Kidney epithelial cell (primary cell): ENCODE results near the gene MEGF11. TPM values are rescaled to one million over a fixed set of nuclear protein-coding genes. Genes with fewer than 3 reads are reported as not detected.
A peak's percentile ranks its signal among the peaks of the same experiment; 100 is the strongest.

Experiments
- DNase-seq: peaks from one replicate; pipeline ENCODE4 v3.0.0-alpha.2; 2010; ENCODE audit warnings: low read depth
- H3K27me3 ChIP-seq: 2 replicates; pipeline ENCODE4 v1.6.0; 2011; ENCODE audit warnings: low read length; ENCODE audit not compliant: control insufficient read depth, insufficient read depth
- H3K36me3 ChIP-seq: 2 replicates; pipeline ENCODE4 v1.5.1; 2011; ENCODE audit warnings: low read length; ENCODE audit not compliant: control insufficient read depth, insufficient read depth
- H3K4me3 ChIP-seq: 2 replicates; pipeline ENCODE4 v1.5.1; 2011; ENCODE audit warnings: low read depth, mild to moderate bottlenecking, control low read depth, low read length
- total RNA-seq: library from RNA; depleted of rRNA; stranded (reverse); fragments of >200 nt; gene quantifications from 2 replicates; pipeline ENCODE4 v1.2.3, GENCODE V29; 2015
- TF ChIP-seq, protein P1 (sequence below): IDR thresholded peaks from 2 replicates; pipeline ENCODE4 v1.5.1; 2011; ENCODE audit warnings: mild to moderate bottlenecking, moderate library complexity, low read length, control low read depth, inconsistent platforms; ENCODE audit not compliant: insufficient read depth, poor library complexity, severe bottlenecking

The MEGF11 gene
- total RNA-seq, 1 donor from 2014 or later, result 0.63 TPM

GRCh38 chr15:65862682-65863081, 390.9 kb downstream of the MEGF11 start:
- Histone ChIP-seq H3K4me3 (no peak overlapping the region), H3K36me3 (no peaks in the 10 kb centered on the region), H3K27me3 (no peaks in the 10 kb centered on the region)
- no peak for DNase-seq
- TF ChIP-seq, protein P1, sequence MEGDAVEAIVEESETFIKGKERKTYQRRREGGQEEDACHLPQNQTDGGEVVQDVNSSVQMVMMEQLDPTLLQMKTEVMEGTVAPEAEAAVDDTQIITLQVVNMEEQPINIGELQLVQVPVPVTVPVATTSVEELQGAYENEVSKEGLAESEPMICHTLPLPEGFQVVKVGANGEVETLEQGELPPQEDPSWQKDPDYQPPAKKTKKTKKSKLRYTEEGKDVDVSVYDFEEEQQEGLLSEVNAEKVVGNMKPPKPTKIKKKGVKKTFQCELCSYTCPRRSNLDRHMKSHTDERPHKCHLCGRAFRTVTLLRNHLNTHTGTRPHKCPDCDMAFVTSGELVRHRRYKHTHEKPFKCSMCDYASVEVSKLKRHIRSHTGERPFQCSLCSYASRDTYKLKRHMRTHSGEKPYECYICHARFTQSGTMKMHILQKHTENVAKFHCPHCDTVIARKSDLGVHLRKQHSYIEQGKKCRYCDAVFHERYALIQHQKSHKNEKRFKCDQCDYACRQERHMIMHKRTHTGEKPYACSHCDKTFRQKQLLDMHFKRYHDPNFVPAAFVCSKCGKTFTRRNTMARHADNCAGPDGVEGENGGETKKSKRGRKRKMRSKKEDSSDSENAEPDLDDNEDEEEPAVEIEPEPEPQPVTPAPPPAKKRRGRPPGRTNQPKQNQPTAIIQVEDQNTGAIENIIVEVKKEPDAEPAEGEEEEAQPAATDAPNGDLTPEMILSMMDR, result peak; percentile 45

GRCh38 chr15:65857718-65858402, 395.7 kb downstream of the MEGF11 start:
- TF ChIP-seq, protein P1, result no peak
- Histone ChIP-seq H3K4me3 (no peak overlapping the region), H3K27me3 (no peaks in the 10 kb centered on the region), H3K36me3 (no peaks in the 10 kb centered on the region)
- DNase-seq, result no peak

DNA sequence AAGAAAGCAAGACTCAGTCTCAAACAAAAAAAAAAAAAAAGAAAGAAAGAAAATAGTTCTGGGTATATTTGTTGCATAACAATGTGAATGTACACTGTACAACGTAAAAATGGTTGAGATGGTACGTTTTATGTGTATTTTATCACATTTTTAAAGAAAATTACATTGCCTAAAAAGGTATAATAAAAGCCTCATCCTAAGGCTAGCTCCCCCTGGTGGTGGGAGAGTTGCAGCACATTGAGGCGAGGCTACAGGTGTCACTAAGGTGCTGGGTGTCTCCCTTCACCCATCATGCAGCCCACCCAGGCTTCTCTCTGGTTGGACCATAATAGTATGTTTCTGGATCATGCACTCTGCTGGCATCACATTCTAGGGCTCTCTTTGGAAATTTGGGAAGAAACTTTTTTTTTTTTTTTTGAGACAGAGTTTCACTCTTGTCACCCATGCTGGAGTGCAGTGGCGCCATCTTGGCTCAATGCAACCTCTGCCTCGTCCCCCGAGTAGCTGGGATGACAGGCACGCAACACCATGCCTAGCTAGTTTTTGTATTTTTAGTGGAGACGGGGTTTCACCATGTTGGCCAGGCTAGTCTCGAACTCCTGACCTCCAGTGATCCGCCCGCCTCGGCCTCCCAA, 396.6 kb downstream of the MEGF11 start:
- no peak for DNase-seq

DNA sequence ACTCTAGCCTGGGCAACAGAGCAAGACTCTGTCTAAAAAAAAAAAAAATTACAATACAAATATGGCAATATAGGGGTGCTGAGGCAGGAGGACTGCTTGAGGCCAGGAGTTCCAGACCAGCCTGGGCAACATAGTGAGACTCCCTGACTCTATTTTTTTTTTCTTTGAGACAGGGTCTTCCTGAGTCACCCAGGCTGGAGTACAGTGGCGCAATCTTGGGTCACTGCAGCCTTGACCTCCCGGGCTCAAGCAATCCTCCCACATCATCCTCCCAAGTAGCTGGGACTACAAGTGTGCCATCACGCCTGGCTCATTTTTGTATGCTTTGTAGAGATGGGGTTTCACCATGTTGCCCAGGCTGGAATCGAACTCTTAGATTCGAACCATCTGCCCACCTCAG, 401.6 kb downstream of the MEGF11 start:
- no peaks in the 10 kb centered on the region for H3K36me3 ChIP-seq

More for the DNA sequence above, 396.6 kb downstream of the MEGF11 start:
- TF ChIP-seq, protein P1, result peak; percentile 86
- no peaks in the 10 kb centered on the region for H3K36me3 ChIP-seq
- no peaks in the 10 kb centered on the region for H3K27me3 ChIP-seq
- H3K4me3 ChIP-seq, result no peak overlapping the region

DNA sequence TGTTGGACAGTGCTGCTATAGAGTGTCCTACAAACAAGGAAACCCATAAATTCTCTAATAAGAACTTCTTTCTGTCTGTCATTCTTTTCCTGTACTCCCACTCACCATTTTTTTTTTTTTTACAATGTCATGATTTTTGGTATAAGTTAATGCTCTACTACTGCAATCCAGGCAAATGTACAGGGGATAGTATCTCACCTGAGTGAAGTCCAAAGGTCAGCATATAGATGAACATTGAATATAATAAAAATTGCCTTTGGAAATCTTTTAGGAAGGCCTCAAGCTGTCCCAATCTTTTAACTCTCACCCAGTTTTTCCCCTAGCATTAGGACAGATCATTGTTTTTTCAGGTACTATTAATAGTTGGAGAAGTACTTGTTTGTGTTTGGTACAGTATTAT, 405.6 kb downstream of the MEGF11 start:
- Histone ChIP-seq H3K4me3 (no peak overlapping the region), H3K27me3 (no peaks in the 10 kb centered on the region), H3K36me3 (no peaks in the 10 kb centered on the region)
- no peak for DNase-seq
- TF ChIP-seq, protein P1, result no peak

More for the DNA sequence above, 401.6 kb downstream of the MEGF11 start:
- no peak for DNase-seq
- Histone ChIP-seq H3K4me3 (no peak overlapping the region), H3K27me3 (no peaks in the 10 kb centered on the region)
- TF ChIP-seq, protein P1, result no peak
